DND-41 (cell line): Measurements from ENCODE around the gene SARM1.

ENCODE experiments used
- CTCF ChIP-seq: IDR thresholded peaks from 2 replicates; pipeline ENCODE4 v1.5.1; 2012; ENCODE audit warnings: borderline replicate concordance, low read length, moderate library complexity, mild to moderate bottlenecking; ENCODE audit not compliant: poor library complexity, severe bottlenecking; ENCODE audit errors: extremely low read depth
- EZH2 ChIP-seq: IDR thresholded peaks from 3 replicates; pipeline ENCODE4 v1.6.1; 2012; ENCODE audit warnings: borderline replicate concordance, low read depth, mild to moderate bottlenecking, moderate library complexity, low read length, inconsistent platforms; ENCODE audit not compliant: severe bottlenecking

GRCh38 chr17:28346746-28347246, 24.7 kb upstream of the SARM1 start:
- TF ChIP-seq EZH2 (no peak), CTCF (peak; percentile 24)
